GM12872 (cell line): ENCODE data around the gene BAIAP2.

ENCODE experiments used
- TF ChIP-seq, protein P1 (sequence below): IDR thresholded peaks from 3 replicates; pipeline ENCODE4 v1.5.1; 2011; ENCODE audit warnings: low read depth, mild to moderate bottlenecking, low read length, moderate library complexity; ENCODE audit not compliant: insufficient read depth

Gene BAIAP2

GRCh38 chr17:81150377-81151077, 115.6 kb downstream of the BAIAP2 start:
- TF ChIP-seq, protein P1, sequence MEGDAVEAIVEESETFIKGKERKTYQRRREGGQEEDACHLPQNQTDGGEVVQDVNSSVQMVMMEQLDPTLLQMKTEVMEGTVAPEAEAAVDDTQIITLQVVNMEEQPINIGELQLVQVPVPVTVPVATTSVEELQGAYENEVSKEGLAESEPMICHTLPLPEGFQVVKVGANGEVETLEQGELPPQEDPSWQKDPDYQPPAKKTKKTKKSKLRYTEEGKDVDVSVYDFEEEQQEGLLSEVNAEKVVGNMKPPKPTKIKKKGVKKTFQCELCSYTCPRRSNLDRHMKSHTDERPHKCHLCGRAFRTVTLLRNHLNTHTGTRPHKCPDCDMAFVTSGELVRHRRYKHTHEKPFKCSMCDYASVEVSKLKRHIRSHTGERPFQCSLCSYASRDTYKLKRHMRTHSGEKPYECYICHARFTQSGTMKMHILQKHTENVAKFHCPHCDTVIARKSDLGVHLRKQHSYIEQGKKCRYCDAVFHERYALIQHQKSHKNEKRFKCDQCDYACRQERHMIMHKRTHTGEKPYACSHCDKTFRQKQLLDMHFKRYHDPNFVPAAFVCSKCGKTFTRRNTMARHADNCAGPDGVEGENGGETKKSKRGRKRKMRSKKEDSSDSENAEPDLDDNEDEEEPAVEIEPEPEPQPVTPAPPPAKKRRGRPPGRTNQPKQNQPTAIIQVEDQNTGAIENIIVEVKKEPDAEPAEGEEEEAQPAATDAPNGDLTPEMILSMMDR = no peak

GRCh38 chr17:81151278-81151677, 116.3 kb downstream of the BAIAP2 start:
- TF ChIP-seq, protein P1 = no peak

DNA sequence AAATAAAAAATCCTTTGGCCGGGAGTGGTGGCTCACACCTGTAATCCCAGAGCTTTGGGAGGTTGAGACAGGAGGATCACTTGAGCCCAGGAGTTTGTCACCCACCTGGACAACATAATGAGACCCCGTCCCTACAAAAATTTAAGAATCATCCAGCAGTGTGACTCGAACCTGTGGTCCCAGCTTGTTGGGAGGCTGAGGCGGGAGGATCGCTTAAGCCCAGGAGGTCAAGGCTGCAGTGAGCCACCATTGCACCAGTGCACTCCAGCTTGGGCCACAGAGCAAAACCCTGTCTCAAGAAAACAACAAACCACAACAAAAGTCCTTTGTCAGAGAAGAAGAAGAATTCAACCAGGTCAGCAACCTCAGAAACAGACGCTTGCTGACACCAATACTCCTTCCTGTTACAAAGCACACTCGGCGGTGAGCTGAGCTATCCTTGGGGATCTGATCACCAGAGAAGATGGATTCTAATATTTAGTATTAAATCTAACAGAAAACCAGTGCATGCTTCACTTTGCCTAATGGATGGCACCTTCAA, 117.4 kb downstream of the BAIAP2 start:
- TF ChIP-seq, protein P1 = no peak

- TF ChIP-seq, protein P1 = no peak
Measured at GRCh38 chr17:81153340-81153803, 118.4 kb downstream of the BAIAP2 start.

DNA sequence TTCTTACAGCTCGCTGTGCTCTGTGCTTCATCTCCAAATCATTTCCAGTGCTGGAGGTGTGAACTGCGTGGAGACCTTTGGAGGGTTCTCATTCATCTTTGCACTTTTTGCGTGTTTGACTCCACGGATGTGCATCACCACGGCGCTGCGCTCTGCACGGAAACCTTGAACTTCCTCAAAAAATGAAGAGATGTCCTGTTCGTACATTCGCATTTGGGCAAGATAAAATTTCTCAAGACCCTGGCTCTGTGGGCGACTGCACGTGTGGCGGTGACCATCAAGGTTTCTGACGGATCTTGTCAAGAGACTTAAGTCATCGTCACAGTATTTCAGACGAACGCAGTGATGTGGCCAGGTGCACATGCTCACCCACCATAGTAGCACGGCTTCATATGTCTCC, 120.0 kb downstream of the BAIAP2 start:
- TF ChIP-seq, protein P1 = no peak

- TF ChIP-seq, protein P1 = no peak
Measured at GRCh38 chr17:81156866-81157805, 122.2 kb downstream of the BAIAP2 start.
